Endothelial cell of umbilical vein (primary cell): ENCODE measurements around the gene DDX31. TPM values are rescaled to one million over a fixed set of nuclear protein-coding genes. Genes with fewer than 3 reads are reported as not detected.

Experiments used
- BruUV-seq: library from RNA; stranded (reverse); fragments of 400-500 nt; replicated peaks from 2 replicates; lab custom pipeline; 2021; lab: Mats Ljungman, UMichigan
- CTCF ChIA-PET: fragments of 300-600, 350-600 bp; sonication (Branson Sonifier 250); formaldehyde crosslinking; loops from one replicate; lab custom pipeline; 2021; ENCODE audit warnings: antibody characterized with exemption, inconsistent platforms; lab: Charles Lee
- POLR2A ChIA-PET: fragments of 300-600, 350-600 bp; sonication (Branson Sonifier 250); formaldehyde crosslinking; loops from one replicate; lab custom pipeline; 2021; ENCODE audit warnings: antibody characterized with exemption, inconsistent platforms; lab: Charles Lee
- DNase-seq: peaks from one replicate; pipeline ENCODE4 v3.0.0-alpha.2; 2011; ENCODE audit warnings: low read depth, low spot score
- FAIRE-seq: peaks from 2 replicates; lab custom pipeline; 2011; peaks lifted over from hg19 to GRCh38; lab: Jason Lieb, UNC
- H2AFZ ChIP-seq: 2 replicates; pipeline ENCODE4 v1.6.0; 2012; ENCODE audit warnings: low read depth, low read length, control low read depth, inconsistent platforms
- H3K27ac ChIP-seq: 2 replicates; pipeline ENCODE4 v1.5.1; 2011; ENCODE audit warnings: low read depth, mild to moderate bottlenecking, control low read depth, low read length, moderate library complexity; ENCODE audit not compliant: insufficient read depth
- H3K27me3 ChIP-seq, 2 experiments: 2 replicates each; pipeline versions ENCODE4 v1.6.0 to v1.6.1; 2011; ENCODE audit warnings: low read length in 2 of 2, mixed read lengths in 1 of 2; ENCODE audit not compliant: control insufficient read depth in 2 of 2, insufficient read depth in 2 of 2
- H3K36me3 ChIP-seq, 2 experiments: 2 replicates in 1 of 2; 3 replicates in 1 of 2; pipeline ENCODE4 v1.5.1; 2011; ENCODE audit warnings: low read length in 2 of 2, mild to moderate bottlenecking in 1 of 2, moderate library complexity in 1 of 2; ENCODE audit not compliant: control insufficient read depth in 2 of 2, insufficient read depth in 2 of 2; ENCODE audit errors: extremely low read depth in 1 of 2
- H3K4me1 ChIP-seq: 3 replicates; pipeline ENCODE4 v1.5.1; 2011; ENCODE audit warnings: mild to moderate bottlenecking, low read length; ENCODE audit not compliant: control insufficient read depth, insufficient read depth; ENCODE audit errors: extremely low read depth
- H3K4me2 ChIP-seq: 2 replicates; pipeline ENCODE4 v1.6.1; 2011; ENCODE audit warnings: low read length, control low read depth, mixed read lengths; ENCODE audit not compliant: insufficient read depth
- H3K4me3 ChIP-seq, 3 experiments: fragments of 200-600 bp in 1 of 3; sonication (generic), shearing (Covaris generic) in 1 of 3; replicated peaks in 1 of 3; 2 replicates each; pipeline ENCODE4 v1.5.1; 2011 to 2016; ENCODE audit warnings: control low read depth in 3 of 3, low read length in 3 of 3, mild to moderate bottlenecking in 2 of 3, inconsistent platforms in 1 of 3, low read depth in 1 of 3, moderate library complexity in 1 of 3; ENCODE audit not compliant: insufficient read depth in 1 of 3
- H3K79me2 ChIP-seq: 2 replicates; pipeline ENCODE4 v1.6.0; 2012; ENCODE audit warnings: low read length, inconsistent platforms; ENCODE audit not compliant: control insufficient read depth, insufficient read depth
- H3K9ac ChIP-seq: replicated peaks from 2 replicates; pipeline ENCODE3; 2011; ENCODE audit warnings: low read length, control low read depth; ENCODE audit not compliant: insufficient read depth; ENCODE audit errors: extremely low read depth
- H3K9me1 ChIP-seq: replicated peaks from 3 replicates; pipeline ENCODE4 v1.6.0; 2011; ENCODE audit warnings: mild to moderate bottlenecking, low read length; ENCODE audit not compliant: control insufficient read depth, insufficient read depth; ENCODE audit errors: extremely low read depth
- H3K9me3 ChIP-seq: replicated peaks from 2 replicates; pipeline ENCODE4 v1.5.1; 2012; ENCODE audit warnings: low read length, inconsistent platforms; ENCODE audit not compliant: control insufficient read depth, insufficient read depth
- H4K20me1 ChIP-seq: replicated peaks from 2 replicates; pipeline ENCODE3; 2011; ENCODE audit warnings: mild to moderate bottlenecking, low read length; ENCODE audit not compliant: control insufficient read depth, insufficient read depth; ENCODE audit errors: extremely low read depth
- EZH2 ChIP-seq: IDR thresholded peaks from 2 replicates; pipeline ENCODE4 v1.6.1; 2012; ENCODE audit warnings: borderline replicate concordance, low read depth, mild to moderate bottlenecking, moderate library complexity, low read length, inconsistent platforms; ENCODE audit not compliant: severe bottlenecking
- FOS ChIP-seq: IDR thresholded peaks from 2 replicates; pipeline ENCODE4 v1.6.1; 2011; ENCODE audit warnings: mild to moderate bottlenecking, low read length, moderate library complexity, borderline replicate concordance; ENCODE audit not compliant: insufficient read depth
- GATA2 ChIP-seq: IDR thresholded peaks from 2 replicates; pipeline ENCODE4 v1.7.0; 2011; ENCODE audit warnings: low read depth, mild to moderate bottlenecking, moderate library complexity, mixed read lengths, low read length; ENCODE audit not compliant: insufficient read length, insufficient read depth
- MYC ChIP-seq: IDR thresholded peaks from one replicate; pipeline ENCODE4 v1.6.1; 2011; ENCODE audit warnings: mild to moderate bottlenecking, low read depth, low read length
- POLR2A ChIP-seq: IDR thresholded peaks from 2 replicates; pipeline ENCODE4 v1.6.1; 2012; ENCODE audit warnings: low read depth, mild to moderate bottlenecking, control low read depth, low read length
- dilution Hi-C: fragments of 300-500 bp; cut with MboI; formaldehyde crosslinking; loops from one replicate; pipeline ENCODE4 v1.15.0; 2019; ENCODE audit warnings: low sequenced_read_pairs; ENCODE audit not compliant: extremely low pct_ligation_motif_present
- intact Hi-C: fragments of 100-400 bp; cut with micrococcal nuclease; formaldehyde crosslinking; loops from one replicate; pipeline ENCODE4 v1.10.0; 2022
- polyA plus RNA-seq, 4 experiments: library from polyadenylated mRNA; depleted of rRNA in 3 of 4; stranded (reverse) in 3 of 4; unstranded in 1 of 4; fragments of >200 nt; gene quantifications; 2 replicates each; pipeline versions ENCODE4 v1.2.1 to v1.2.3, GENCODE V29; 2011 to 2012; ENCODE audit warnings: missing spikeins in 1 of 4
- total RNA-seq: library from RNA; stranded (reverse); gene quantifications from 2 replicates; pipeline ENCODE4 v1.2.3, GENCODE V29; 2021
- TF ChIP-seq, protein P1 (sequence below): IDR thresholded peaks from 2 replicates; pipeline ENCODE4 v1.6.1; 2011; ENCODE audit not compliant: insufficient read depth, insufficient read length
- TF ChIP-seq, protein P2 (sequence below), 2 donors: IDR thresholded peaks; 1 replicate in 1 of 2; 2 replicates in 1 of 2; pipeline ENCODE4 v1.5.1; 2011; ENCODE audit warnings: low read length in 2 of 2, mild to moderate bottlenecking in 2 of 2, moderate library complexity in 2 of 2, control low read depth in 1 of 2, inconsistent platforms in 1 of 2, low read depth in 1 of 2; ENCODE audit not compliant: insufficient read depth in 1 of 2; ENCODE audit errors: extremely low read depth in 1 of 2

DDX31 gene
- total and polyA plus RNA-seq, 2 donors (not counting 3 experiments of a cell fraction or from before 2014, with no cell fraction given), result 8.0 to 16.3 TPM

DNA sequence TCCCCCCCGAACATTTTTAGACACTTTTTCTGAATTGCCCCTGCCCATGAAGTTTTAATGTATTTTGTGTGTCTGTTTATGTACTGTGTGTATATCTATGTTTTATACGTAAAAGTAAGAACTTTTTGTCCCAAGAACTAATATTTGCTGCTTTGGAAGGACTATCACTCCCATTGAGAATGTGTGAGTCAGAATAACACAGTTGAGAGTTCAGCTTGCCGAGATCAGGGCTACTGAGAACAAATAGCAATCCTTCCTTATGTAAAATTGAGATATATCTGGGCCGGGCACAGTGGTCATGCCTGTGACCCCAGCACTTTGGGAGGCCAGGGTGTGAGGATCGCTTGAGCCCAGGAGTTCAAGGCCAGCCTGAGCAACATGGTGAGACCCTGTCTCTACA is 11.8 kb upstream of the DDX31 start:
- ChIA-PET POLR2A (no interaction called here), CTCF (no interaction called here)
- H3K4me2 ChIP-seq, result no peak overlapping the region
- no TSS peak for BruUV-seq
- H2AFZ ChIP-seq, result no peak overlapping the region
- intact Hi-C loops, result no loop called here
- peaks cover 19 to 32% of the 10 kb centered on the region in 2 experiments for H3K36me3 ChIP-seq
- no peaks in the 10 kb centered on the region for H3K4me1 ChIP-seq
- H3K4me3 ChIP-seq, result no peak overlapping the region
- FAIRE-seq (no peak), DNase-seq (no peak)
- no peaks in the 10 kb centered on the region for H3K27me3 ChIP-seq
- H3K9me1 ChIP-seq, result no peaks in the 10 kb centered on the region
- no peak for TF ChIP-seq POLR2A
- no peak for TF ChIP-seq EZH2
- H3K9me3 ChIP-seq, result no peaks in the 10 kb centered on the region
- dilution Hi-C loops, result no loop called here
- no peak overlapping the region for H3K27ac ChIP-seq
- H3K79me2 ChIP-seq, result peaks cover 78% of the 10 kb centered on the region
- H3K9ac ChIP-seq, result no peak overlapping the region
- peaks cover 2% of the 10 kb centered on the region for H4K20me1 ChIP-seq

DNA sequence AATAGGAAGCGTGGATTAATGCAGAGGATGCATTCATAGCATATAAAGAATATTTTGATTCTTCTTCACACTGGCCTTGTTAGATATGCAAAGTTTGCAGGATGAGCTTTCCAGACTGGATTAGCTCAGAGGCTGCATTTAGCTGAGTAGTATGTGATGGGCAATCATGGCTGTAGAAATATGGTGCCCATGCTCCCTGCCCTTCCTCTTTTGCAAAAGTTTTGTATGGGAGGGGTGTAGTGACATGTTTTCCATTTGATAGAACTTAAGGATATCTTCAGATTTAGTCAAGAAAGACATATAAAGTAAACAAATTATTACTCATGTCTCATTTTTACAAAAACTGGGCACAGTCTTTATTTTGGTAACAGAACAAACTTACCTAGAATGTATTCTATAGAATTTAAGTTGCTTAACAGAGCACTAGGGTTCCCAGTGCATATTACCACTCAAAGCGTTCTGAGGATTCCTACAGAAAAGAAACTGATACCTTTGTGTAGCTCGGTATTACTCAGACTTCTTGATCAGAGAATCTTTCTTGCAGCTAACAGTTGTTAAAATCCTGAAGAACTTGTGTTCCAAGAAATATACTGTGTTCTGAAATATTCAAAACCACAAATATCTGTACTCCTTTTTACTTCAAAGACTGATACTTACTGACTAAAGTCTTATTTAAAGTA is 10.3 kb upstream of the DDX31 start:
- intact Hi-C loops (loop anchor here (10.0 kb wide), 2 partner anchors 95 to 265 kb away; partner anchors contain the start of gene TSC1), dilution Hi-C loops (no loop called here)
- FAIRE-seq (no peak), DNase-seq (no peak)
- Histone ChIP-seq H3K9me3 (no peaks in the 10 kb centered on the region), H3K79me2 (peaks cover 88% of the 10 kb centered on the region), H3K27ac (no peak overlapping the region), H3K4me3 (no peak overlapping the region), H3K4me1 (no peaks in the 10 kb centered on the region), H4K20me1 (peaks cover 2% of the 10 kb centered on the region), H3K4me2 (no peak overlapping the region), H3K9me1 (no peaks in the 10 kb centered on the region), H3K9ac (no peak overlapping the region), H3K27me3 (no peaks in the 10 kb centered on the region), H3K36me3 (peaks cover 19 to 27% of the 10 kb centered on the region in 2 experiments), H2AFZ (no peak overlapping the region)
- ChIA-PET POLR2A (no interaction called here), CTCF (interaction anchor here (0.7 kb wide), 1 partner anchor 14 kb away, joined by 3 read pairs; no protein-coding TSS in a partner anchor)
- BruUV-seq, result no TSS peak
- TF ChIP-seq, protein P1, sequence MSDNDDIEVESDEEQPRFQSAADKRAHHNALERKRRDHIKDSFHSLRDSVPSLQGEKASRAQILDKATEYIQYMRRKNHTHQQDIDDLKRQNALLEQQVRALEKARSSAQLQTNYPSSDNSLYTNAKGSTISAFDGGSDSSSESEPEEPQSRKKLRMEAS, result no peak
- TF ChIP-seq, protein P2, sequence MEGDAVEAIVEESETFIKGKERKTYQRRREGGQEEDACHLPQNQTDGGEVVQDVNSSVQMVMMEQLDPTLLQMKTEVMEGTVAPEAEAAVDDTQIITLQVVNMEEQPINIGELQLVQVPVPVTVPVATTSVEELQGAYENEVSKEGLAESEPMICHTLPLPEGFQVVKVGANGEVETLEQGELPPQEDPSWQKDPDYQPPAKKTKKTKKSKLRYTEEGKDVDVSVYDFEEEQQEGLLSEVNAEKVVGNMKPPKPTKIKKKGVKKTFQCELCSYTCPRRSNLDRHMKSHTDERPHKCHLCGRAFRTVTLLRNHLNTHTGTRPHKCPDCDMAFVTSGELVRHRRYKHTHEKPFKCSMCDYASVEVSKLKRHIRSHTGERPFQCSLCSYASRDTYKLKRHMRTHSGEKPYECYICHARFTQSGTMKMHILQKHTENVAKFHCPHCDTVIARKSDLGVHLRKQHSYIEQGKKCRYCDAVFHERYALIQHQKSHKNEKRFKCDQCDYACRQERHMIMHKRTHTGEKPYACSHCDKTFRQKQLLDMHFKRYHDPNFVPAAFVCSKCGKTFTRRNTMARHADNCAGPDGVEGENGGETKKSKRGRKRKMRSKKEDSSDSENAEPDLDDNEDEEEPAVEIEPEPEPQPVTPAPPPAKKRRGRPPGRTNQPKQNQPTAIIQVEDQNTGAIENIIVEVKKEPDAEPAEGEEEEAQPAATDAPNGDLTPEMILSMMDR (IDR thresholded peaks at IDR 0.05; ENCODE audit: extremely low read depth in 1 of 2, insufficient read depth in 1 of 2, low read depth in 1 of 2, low read length in 2 of 2), result no peak
- no peak for TF ChIP-seq MYC
- no peak for TF ChIP-seq FOS
- no peak for TF ChIP-seq GATA2
